ENCODE data around the gene GPR55.

The GPR55 gene

DNA sequence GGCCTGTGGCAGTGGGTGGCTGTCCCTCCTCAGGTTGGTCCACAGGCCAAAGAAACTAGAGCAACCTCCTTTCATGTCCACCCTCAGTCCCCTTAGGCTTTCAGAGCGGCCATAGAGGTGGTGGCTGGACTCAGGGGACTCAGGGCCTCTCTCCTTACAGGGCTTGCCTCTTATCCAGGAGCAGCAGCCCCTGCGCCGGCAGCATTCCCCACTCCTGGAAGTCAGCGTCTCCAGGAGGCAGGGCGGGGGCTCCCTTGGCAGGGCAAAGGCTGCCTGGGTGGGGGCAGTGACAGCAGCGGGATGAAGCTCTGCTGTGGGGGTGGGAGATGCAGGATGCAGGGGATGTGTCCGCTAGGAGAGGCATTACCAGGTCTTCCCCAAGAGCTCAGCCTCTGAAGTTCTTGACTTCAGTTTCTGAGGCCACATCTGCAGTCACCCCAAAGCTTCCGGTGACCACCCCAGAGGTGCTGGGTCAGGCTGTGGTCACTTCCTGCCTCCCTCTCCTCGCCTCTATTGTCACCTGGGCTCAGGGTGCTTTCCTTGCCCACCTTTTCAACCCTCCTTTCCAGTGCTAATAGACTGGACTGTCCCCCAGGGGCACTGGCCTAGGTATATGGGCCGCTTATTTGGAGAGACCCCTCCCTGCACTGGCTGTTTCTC is 8.6 kb upstream of the GPR55 start:
- DNase-seq: no peak

DNA sequence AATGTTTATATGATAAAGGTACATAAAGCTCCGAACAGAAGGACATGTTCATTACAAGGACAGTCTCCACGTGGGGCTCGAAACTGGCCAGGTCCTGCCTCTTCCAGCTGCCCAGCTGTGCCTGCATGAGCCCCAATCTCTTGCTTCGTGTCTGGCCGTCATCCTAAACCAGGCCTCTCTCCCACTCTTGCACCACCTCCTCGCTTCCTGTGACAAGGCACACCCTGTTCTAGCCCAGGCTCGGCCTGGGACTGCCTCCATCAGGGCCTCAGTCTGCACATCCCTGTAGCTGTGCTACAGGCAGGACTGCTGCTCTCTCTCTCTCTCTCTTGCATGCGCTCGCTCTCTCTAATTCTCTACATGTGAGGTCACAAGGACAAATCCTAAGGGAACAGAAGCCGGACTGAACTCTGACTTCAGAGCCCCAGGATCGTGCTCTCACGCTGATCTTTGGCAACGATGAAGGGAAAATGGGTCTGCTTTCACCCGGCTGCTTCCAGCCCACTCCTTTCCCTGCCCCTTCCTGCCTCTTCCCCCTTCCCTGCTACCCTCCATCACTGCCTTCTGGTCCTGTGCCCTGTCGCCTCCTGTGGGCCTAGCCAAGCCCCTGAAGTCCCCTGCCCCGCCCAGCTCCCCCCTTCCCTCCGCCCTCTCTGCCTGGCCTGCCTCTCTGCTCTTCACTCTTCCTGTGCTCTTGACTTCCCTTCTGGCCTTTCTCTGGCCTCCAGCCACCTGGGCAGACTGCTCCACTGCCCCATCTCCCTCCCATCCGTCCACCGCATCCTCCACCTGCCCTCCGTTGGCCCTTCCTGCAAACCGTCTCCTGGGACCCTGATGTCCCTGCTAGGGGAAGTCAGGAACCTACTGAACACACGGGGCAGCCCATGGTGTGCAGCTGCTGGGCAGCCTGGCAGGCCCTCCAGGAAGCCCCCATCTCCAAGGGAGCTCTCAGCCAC is 7.8 kb upstream of the GPR55 start:
- no peak for DNase-seq

- no peak for DNase-seq
Observed at GRCh38 chr2:230931556-230932231, 6.7 kb upstream of the GPR55 start.

GRCh38 chr2:230930928-230931555 is 6.0 kb upstream of the GPR55 start:
- DNase-seq: no peak

- DNase-seq: no peak
Observed at GRCh38 chr2:230930149-230930780, 5.2 kb upstream of the GPR55 start.

DNA sequence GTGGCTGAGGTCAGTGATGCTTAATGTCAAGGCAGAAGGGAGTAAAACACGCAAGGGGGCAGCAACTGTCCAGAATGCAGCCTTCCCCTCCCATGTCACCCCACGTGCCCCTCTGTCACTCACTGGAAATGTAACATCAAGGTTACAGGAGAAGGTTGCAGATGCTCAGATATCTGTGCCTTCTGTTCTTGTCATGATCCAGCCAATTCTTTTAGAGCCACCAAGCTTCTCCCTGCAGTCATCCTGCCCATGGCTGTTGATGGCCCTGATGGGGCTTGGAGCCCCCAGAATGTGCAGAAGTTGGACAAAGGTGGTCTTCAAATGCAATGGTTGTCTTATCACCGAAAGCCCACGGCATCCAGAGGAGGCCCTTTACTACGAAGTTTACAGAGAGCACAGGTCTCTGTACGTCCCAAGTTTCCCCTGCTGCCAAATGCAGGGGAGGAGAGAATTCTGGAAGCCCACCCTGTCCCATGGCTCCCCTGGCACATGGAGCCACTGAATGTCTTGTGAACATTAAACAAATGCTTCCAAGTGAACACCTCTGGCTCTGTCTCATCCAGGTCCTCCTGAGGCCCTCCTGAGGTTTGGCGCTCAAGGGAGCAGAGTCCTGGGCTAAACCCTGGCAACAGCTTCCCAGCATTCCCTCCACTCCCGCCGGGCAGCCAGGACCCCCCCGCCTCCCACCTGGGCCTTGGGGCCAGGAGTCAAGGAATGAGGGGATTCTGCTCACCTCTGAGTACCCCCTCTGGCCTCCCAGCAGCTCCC is 4.5 kb upstream of the GPR55 start:
- DNase-seq: no peak

GRCh38 chr2:230928701-230929380 is 3.8 kb upstream of the GPR55 start:
- DNase-seq: no peak

GRCh38 chr2:230927711-230928341 is 2.8 kb upstream of the GPR55 start:
- DNase-seq: no peak

- no peak for DNase-seq
Observed at GRCh38 chr2:230925879-230926765, 1.1 kb upstream of the GPR55 start.

- DNase-seq: no peak
Observed at GRCh38 chr2:230925443-230925878, 419 bp upstream of the GPR55 start.

- no peak for DNase-seq
Observed at GRCh38 chr2:230924092-230924469, 961 bp downstream of the GPR55 start.

- no peak for DNase-seq
Observed at GRCh38 chr2:230922951-230923717, 1.9 kb downstream of the GPR55 start.

DNA sequence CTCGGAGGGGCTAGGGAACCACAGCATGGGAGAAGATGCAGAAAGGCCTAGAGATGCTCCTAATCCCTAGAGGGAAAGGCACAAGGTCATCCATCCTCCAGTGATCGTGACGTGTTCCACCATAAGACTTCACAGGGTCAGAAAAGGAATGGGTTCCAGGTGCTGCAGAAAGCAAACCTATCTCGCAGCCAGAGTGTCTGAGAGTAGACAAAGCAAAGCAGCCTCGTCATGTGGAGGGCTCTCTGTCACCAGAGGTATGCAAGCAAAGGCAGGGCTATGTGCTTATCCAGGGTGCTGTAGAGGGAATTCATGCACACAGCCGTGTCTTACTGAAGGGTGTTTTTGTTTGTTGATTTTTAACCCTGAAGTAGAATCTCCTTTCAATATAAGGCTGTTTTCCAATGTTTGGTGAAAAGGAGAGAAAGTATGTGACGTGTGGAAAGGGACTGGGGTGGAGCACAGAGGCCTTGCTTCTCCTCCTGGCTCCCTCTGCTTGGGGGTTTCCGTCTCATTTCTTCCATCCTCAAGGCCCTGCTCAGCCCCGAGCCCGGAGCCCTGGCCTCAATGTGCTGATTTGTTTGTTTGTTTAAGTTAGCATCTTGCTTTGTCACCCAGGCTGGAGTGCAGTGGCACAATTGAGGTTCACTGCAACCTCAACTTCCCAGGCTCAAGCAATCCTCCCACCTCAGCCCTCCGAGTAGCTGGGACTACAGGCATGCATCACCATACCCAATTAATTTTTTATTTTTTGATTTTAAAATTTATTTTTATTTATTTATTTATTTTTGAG is 3.0 kb downstream of the GPR55 start:
- no peak for DNase-seq

- DNase-seq: no peak
Observed at GRCh38 chr2:230920167-230920566, 4.9 kb downstream of the GPR55 start.

DNA sequence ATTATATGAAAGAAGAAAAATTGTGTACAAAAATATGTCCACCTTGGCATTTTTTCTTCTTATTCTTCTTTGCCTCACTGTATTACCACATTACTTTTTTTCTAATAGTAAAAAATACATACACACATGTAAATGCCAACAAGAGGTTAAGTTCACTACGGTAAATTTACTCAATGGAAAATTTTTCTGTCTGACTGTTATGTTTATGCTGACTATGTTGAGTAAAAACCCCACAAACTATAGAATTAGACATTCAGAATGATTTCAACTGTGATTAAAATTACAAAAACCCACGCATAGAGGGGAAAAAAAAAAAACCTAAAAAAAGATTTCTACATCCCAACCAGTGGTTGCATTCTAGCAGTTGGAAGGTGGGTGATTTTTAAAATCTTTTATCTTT is 5.4 kb downstream of the GPR55 start:
- no peak for DNase-seq

DNA sequence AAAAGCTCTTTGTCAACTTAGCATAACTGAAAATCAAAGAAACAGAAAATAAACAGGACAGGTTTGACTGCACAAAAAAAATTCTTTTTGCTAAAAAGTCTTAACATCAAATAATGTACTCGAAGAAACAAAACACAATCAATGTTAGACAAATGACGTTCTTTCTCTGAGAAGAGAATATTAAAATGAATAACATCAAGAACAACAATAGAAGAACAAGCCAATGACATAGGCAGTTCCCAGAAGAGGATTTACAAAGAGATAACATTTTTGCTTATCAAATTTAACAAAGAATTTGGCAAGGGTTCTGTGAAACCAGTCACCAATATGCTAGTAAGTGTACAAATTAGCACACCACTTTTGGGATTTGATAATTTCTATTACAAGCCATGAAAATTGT is 5.8 kb downstream of the GPR55 start:
- DNase-seq: no peak

DNA sequence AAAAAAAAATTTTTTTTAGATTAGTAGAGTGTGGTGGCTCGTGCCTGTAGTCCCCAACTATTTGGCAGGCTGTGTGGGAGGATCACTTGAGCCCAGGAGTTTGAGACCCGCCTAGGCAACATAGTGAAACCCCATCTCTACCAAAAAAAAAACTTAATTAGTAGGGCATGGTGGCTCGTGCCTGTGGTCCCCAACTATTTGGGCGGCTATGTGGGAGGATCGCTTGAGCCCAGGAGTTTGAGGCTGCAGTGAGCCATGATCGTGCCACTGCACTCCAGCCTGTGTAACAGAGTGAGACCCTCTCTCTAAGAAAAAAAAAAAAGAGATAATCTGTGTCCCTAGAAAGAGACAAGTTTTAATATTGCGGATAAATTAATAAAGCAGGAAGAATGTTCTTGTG is 8.8 kb downstream of the GPR55 start:
- DNase-seq: no peak

DNA sequence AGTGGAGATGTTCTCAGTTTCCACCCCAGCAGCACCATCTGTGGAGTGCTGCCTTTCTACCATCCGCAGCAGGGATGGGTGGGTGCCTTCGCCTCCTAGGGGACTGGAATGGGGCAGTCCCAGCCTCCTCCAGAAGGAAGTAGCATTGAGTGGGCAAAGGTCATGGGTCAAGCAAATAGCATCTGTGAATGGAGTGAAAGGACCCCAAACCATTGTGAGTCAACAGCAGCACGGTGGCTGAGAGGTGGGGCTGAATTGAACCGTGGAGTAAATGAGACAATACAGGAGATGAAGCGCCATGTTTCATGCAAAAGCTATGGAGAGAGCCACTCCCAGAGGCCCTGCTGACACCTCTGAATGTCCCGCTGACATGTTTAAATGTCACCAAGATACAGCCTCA is 9.7 kb downstream of the GPR55 start:
- no peak for DNase-seq

All from NCI-H1417 treated with DMSO at 0.1 percent for 48 hours (cell line).